Ascending aorta (tissue), 2 donors: Measurements from ENCODE around the gene LAMP5. TPM values are rescaled to one million over a fixed set of nuclear protein-coding genes. Genes with fewer than 3 reads are reported as not detected.

ENCODE experiments used
- DNase-seq, 2 donors: peaks; one replicate each; pipeline ENCODE4 v3.0.0-alpha.2; 2019; ENCODE audit warnings: low spot score in 2 of 2
- H3K27ac ChIP-seq, 2 donors: fragments of 200-600 bp; sonication (generic); one replicate each; pipeline ENCODE4 v1.5.1; 2016 to 2017; ENCODE audit warnings: mild to moderate bottlenecking in 1 of 2
- H3K27me3 ChIP-seq: fragments of 200-600 bp; sonication (generic); one replicate; pipeline ENCODE4 v1.5.1; 2017
- H3K36me3 ChIP-seq, 2 donors: fragments of 200-600 bp; sonication (generic); one replicate each; pipeline ENCODE4 v1.5.1; 2016
- H3K4me1 ChIP-seq, 2 donors: fragments of 200-600 bp; sonication (generic); one replicate each; pipeline ENCODE4 v1.5.1; 2016 to 2017; ENCODE audit warnings: mild to moderate bottlenecking in 1 of 2
- H3K4me3 ChIP-seq, 2 donors: fragments of 200-600 bp; sonication (generic); one replicate each; pipeline ENCODE4 v1.5.1; 2016 to 2017; ENCODE audit warnings: mild to moderate bottlenecking in 1 of 2
- H3K9me3 ChIP-seq, 2 donors: fragments of 200-600 bp; sonication (generic); one replicate each; pipeline ENCODE4 v1.5.1; 2016
- CTCF ChIP-seq, 3 experiments: fragments of 200-600 bp in 2 of 3; fragments of 450-650 bp in 1 of 3; sonication (generic) in 2 of 3; IDR thresholded peaks; one replicate each; pipeline ENCODE4 v1.5.1; 2016 to 2019; ENCODE audit warnings: antibody characterized with exemption in 3 of 3, mild to moderate bottlenecking in 1 of 3, moderate library complexity in 1 of 3
- intact Hi-C: fragments of 100-400 bp; cut with DNase I; formaldehyde crosslinking; loops from one replicate; pipeline ENCODE4 v1.15.1; 2023
- total RNA-seq: library from RNA; depleted of rRNA; stranded (reverse); fragments of >200 nt; gene quantifications from one replicate; pipeline ENCODE4 v1.1.0, GENCODE V29; 2016

LAMP5 gene
- total RNA-seq, 1 donor from 2014 or later: not detected

- no peak overlapping the region for H3K4me3 ChIP-seq
- intact Hi-C loops: no loop called here
- H3K4me1 ChIP-seq: no peaks in the 10 kb centered on the region
- no peaks in the 10 kb centered on the region for H3K36me3 ChIP-seq
- H3K9me3 ChIP-seq: no peaks in the 10 kb centered on the region
- no peaks in the 10 kb centered on the region for H3K27me3 ChIP-seq
- no peak overlapping the region for H3K27ac ChIP-seq
- DNase-seq: no peak
- TF ChIP-seq CTCF (IDR thresholded peaks at IDR 0.05): no peak
These were observed 60.4 kb downstream of the LAMP5 start for GRCh38 chr20:9574776-9575175.

- H3K4me3 ChIP-seq: no peak overlapping the region
- H3K9me3 ChIP-seq: no peaks in the 10 kb centered on the region
- no peaks in the 10 kb centered on the region for H3K4me1 ChIP-seq
- no peak overlapping the region for H3K27ac ChIP-seq
- no peak for TF ChIP-seq CTCF (IDR thresholded peaks at IDR 0.05)
- H3K36me3 ChIP-seq: no peaks in the 10 kb centered on the region
- no peak for DNase-seq
- intact Hi-C loops: no loop called here
- no peaks in the 10 kb centered on the region for H3K27me3 ChIP-seq
These were observed 61.4 kb downstream of the LAMP5 start for GRCh38 chr20:9575836-9576235.

GRCh38 chr20:9576695-9577094, 62.3 kb downstream of the LAMP5 start:
- H3K4me1 ChIP-seq: no peaks in the 10 kb centered on the region
- H3K4me3 ChIP-seq: no peak overlapping the region
- no peaks in the 10 kb centered on the region for H3K36me3 ChIP-seq
- no peaks in the 10 kb centered on the region for H3K27me3 ChIP-seq
- TF ChIP-seq CTCF (IDR thresholded peaks at IDR 0.05): no peak
- H3K9me3 ChIP-seq: no peaks in the 10 kb centered on the region
- H3K27ac ChIP-seq: no peak overlapping the region
- intact Hi-C loops: no loop called here
- DNase-seq: no peak

GRCh38 chr20:9577397-9577796, 63.0 kb downstream of the LAMP5 start:
- no peaks in the 10 kb centered on the region for H3K9me3 ChIP-seq

GRCh38 chr20:9578594-9578993, 64.2 kb downstream of the LAMP5 start:
- no peak for DNase-seq
- H3K36me3 ChIP-seq: no peaks in the 10 kb centered on the region
- intact Hi-C loops: no loop called here
- no peaks in the 10 kb centered on the region for H3K9me3 ChIP-seq
- H3K4me3 ChIP-seq: no peak overlapping the region
- H3K27me3 ChIP-seq: no peaks in the 10 kb centered on the region
- no peak overlapping the region for H3K27ac ChIP-seq
- TF ChIP-seq CTCF (IDR thresholded peaks at IDR 0.05): no peak
- no peaks in the 10 kb centered on the region for H3K4me1 ChIP-seq

More at GRCh38 chr20:9577397-9577796, 63.0 kb downstream of the LAMP5 start:
- intact Hi-C loops: no loop called here
- no peaks in the 10 kb centered on the region for H3K27me3 ChIP-seq
- no peak overlapping the region for H3K27ac ChIP-seq
- H3K36me3 ChIP-seq: no peaks in the 10 kb centered on the region
- no peak for DNase-seq
- H3K4me3 ChIP-seq: no peak overlapping the region
- no peak for TF ChIP-seq CTCF (IDR thresholded peaks at IDR 0.05)
- H3K4me1 ChIP-seq: no peaks in the 10 kb centered on the region
